GM19372 (cell line): ENCODE data around the gene RPL3.
"Not testable (repeated sequence)": the region's sequence is repeated elsewhere in the genome, so short reads cannot be mapped to it uniquely, and the experiment has no call there.

Experiments used
- ATAC-seq: cut with Tn5 transposase; IDR thresholded peaks from one replicate; pipeline ENCODE4 v1.9.1; 2021; ENCODE audit warnings: mild to moderate bottlenecking, low read depth, moderate library complexity; ENCODE audit not compliant: unreplicated experiment

The RPL3 gene

GRCh38 chr22:39319284-39320022 lies at the start of gene RPL3:
RPL3 (minus strand) TSS chr22:39319623; CDS start chr22:39319597, 26 bp downstream.
- peak; percentile 79 for ATAC-seq

- ATAC-seq = no peak
These were observed 49.8 kb upstream of the RPL3 start for GRCh38 chr22:39369186-39369585.

GRCh38 chr22:39368461-39368911 lies 49.1 kb upstream of the RPL3 start:
- no peak for ATAC-seq

GRCh38 chr22:39367035-39367434 lies 47.6 kb upstream of the RPL3 start:
- ATAC-seq = no peak

- no peak for ATAC-seq
These were observed 46.0 kb upstream of the RPL3 start for GRCh38 chr22:39365492-39365780.

- no peak for ATAC-seq
These were observed 45.5 kb upstream of the RPL3 start for GRCh38 chr22:39364714-39365491.

GRCh38 chr22:39363751-39364515 lies 44.5 kb upstream of the RPL3 start:
- ATAC-seq = no peak

GRCh38 chr22:39362932-39363331 lies 43.5 kb upstream of the RPL3 start:
- ATAC-seq = no peak

- no peak for ATAC-seq
These were observed 42.8 kb upstream of the RPL3 start for GRCh38 chr22:39362271-39362670.

- ATAC-seq = no peak
These were observed 42.1 kb upstream of the RPL3 start for GRCh38 chr22:39361496-39361895.

- no peak for ATAC-seq
These were observed 41.4 kb upstream of the RPL3 start for GRCh38 chr22:39360674-39361413.

- ATAC-seq = no peak
These were observed 40.8 kb upstream of the RPL3 start for GRCh38 chr22:39360242-39360641.

GRCh38 chr22:39359659-39360195 lies 40.3 kb upstream of the RPL3 start:
- ATAC-seq = no peak

GRCh38 chr22:39358197-39358596 lies 38.8 kb upstream of the RPL3 start:
- ATAC-seq = not testable (repeated sequence)

GRCh38 chr22:39357110-39358108 lies 38.0 kb upstream of the RPL3 start:
- not testable (repeated sequence) for ATAC-seq

- ATAC-seq = no peak
These were observed 37.0 kb upstream of the RPL3 start for GRCh38 chr22:39356464-39356863.

- not testable (repeated sequence) for ATAC-seq
These were observed 36.4 kb upstream of the RPL3 start for GRCh38 chr22:39355805-39356204.

- ATAC-seq = no peak
These were observed 35.7 kb upstream of the RPL3 start for GRCh38 chr22:39355080-39355479.

- no peak for ATAC-seq
These were observed 33.9 kb upstream of the RPL3 start for GRCh38 chr22:39353346-39353745.
